IMR-90 (cell line): Measurements from ENCODE around the gene SDR39U1. TPM values are rescaled to one million over a fixed set of nuclear protein-coding genes. Genes with fewer than 3 reads are reported as not detected.

Experiments
- ATAC-seq: fragments of 200-7000 bp; cut with Tn5 transposase; 2 replicates; pipeline ENCODE4 v1.9.1; 2020; ENCODE audit warnings: low read depth, mild to moderate bottlenecking, moderate library complexity
- BruUV-seq: library from RNA; stranded (reverse); fragments of 400-500 nt; replicated peaks from 2 replicates; lab custom pipeline; 2021; lab: Mats Ljungman, UMichigan
- CTCF ChIA-PET: fragments of 300-600 bp; formaldehyde crosslinking; extraction: SDS; loops from one replicate; lab custom pipeline; 2021; ENCODE audit warnings: antibody characterized with exemption; lab: Yijun Ruan, JAX
- POLR2A ChIA-PET: fragments of 300-600 bp; sonication (Branson Sonifier 250); formaldehyde crosslinking; loops from one replicate; lab custom pipeline; 2022; ENCODE audit warnings: antibody characterized with exemption; ENCODE audit not compliant: unreplicated experiment; lab: Charles Lee
- DNase-seq: peaks from one replicate; pipeline ENCODE4 v3.0.0; 2013
- H2AFZ ChIP-seq: replicated peaks from 2 replicates; pipeline ENCODE3; 2013; ENCODE audit warnings: low read length, mild to moderate bottlenecking; ENCODE audit not compliant: poor library complexity
- H2AK5ac ChIP-seq: 2 replicates; pipeline ENCODE4 v1.6.1; 2013; ENCODE audit warnings: low read depth, low read length, inconsistent platforms
- H2AK9ac ChIP-seq: replicated peaks from 2 replicates; pipeline ENCODE3; 2013; ENCODE audit warnings: mild to moderate bottlenecking, low read depth, low read length, moderate library complexity; ENCODE audit not compliant: poor library complexity
- H2BK120ac ChIP-seq: 2 replicates; pipeline ENCODE4 v1.6.1; 2013; ENCODE audit warnings: low read depth, low read length, inconsistent platforms
- H2BK15ac ChIP-seq: 3 replicates; pipeline ENCODE4 v1.6.1; 2013; ENCODE audit warnings: low read depth, low read length, inconsistent platforms
- H2BK20ac ChIP-seq: 2 replicates; pipeline ENCODE4 v1.6.1; 2013; ENCODE audit warnings: low read depth, mild to moderate bottlenecking, inconsistent platforms, low read length, moderate library complexity
- H2BK5ac ChIP-seq: 2 replicates; pipeline ENCODE4 v1.6.1; 2013; ENCODE audit warnings: mild to moderate bottlenecking, low read depth, low read length, inconsistent platforms; ENCODE audit not compliant: poor library complexity, severe bottlenecking
- H3K14ac ChIP-seq: replicated peaks from 2 replicates; pipeline ENCODE4 v1.6.1; 2013; ENCODE audit warnings: low read depth, low read length, inconsistent platforms
- H3K18ac ChIP-seq: 2 replicates; pipeline ENCODE4 v1.6.1; 2013; ENCODE audit warnings: low read depth, low read length, control low read depth
- H3K23ac ChIP-seq: 2 replicates; pipeline ENCODE4 v1.6.1; 2013; ENCODE audit warnings: low read depth, low read length, inconsistent platforms
- H3K27ac ChIP-seq: 2 replicates; pipeline ENCODE4 v1.5.1; 2013; ENCODE audit warnings: mild to moderate bottlenecking, control low read depth, low read length; ENCODE audit not compliant: insufficient read depth
- H3K27me3 ChIP-seq: 2 replicates; pipeline ENCODE4 v1.6.1; 2013; ENCODE audit warnings: low read length; ENCODE audit not compliant: control insufficient read depth, insufficient read depth
- H3K36me3 ChIP-seq: 2 replicates; pipeline ENCODE4 v1.6.1; 2013; ENCODE audit warnings: low read length, mixed read lengths; ENCODE audit not compliant: control insufficient read depth, insufficient read depth
- H3K4ac ChIP-seq: 2 replicates; pipeline ENCODE4 v1.6.1; 2013; ENCODE audit warnings: low read depth, low read length, inconsistent platforms
- H3K4me1 ChIP-seq: 2 replicates; pipeline ENCODE4 v1.6.1; 2013; ENCODE audit warnings: low read length, mixed read lengths; ENCODE audit not compliant: control insufficient read depth, insufficient read depth
- H3K4me2 ChIP-seq: 2 replicates; pipeline ENCODE4 v1.6.1; 2013; ENCODE audit warnings: low read depth, mild to moderate bottlenecking, control low read depth, low read length, moderate library complexity
- H3K4me3 ChIP-seq: 2 replicates; pipeline ENCODE4 v1.5.1; 2013; ENCODE audit warnings: low read depth, mild to moderate bottlenecking, control low read depth, low read length, moderate library complexity; ENCODE audit not compliant: insufficient read depth
- H3K56ac ChIP-seq: 2 replicates; pipeline ENCODE4 v1.6.1; 2013; ENCODE audit warnings: low read length, inconsistent platforms; ENCODE audit not compliant: insufficient read depth; ENCODE audit errors: extremely low read depth
- H3K79me1 ChIP-seq, 2 experiments: 2 replicates each; pipeline ENCODE4 v1.6.1; 2013; ENCODE audit warnings: low read length in 2 of 2, inconsistent platforms in 1 of 2, low read depth in 1 of 2
- H3K9ac ChIP-seq: 2 replicates; pipeline ENCODE4 v1.6.1; 2013; ENCODE audit warnings: low read depth, low read length, control low read depth
- H3K9me1 ChIP-seq: 2 replicates; pipeline ENCODE4 v1.6.1; 2013; ENCODE audit warnings: low read length, inconsistent platforms; ENCODE audit not compliant: insufficient read depth
- H3K9me3 ChIP-seq: 2 replicates; pipeline ENCODE4 v1.6.1; 2013; ENCODE audit warnings: low read length; ENCODE audit not compliant: control insufficient read depth, insufficient read depth
- H4K20me1 ChIP-seq: 2 replicates; pipeline ENCODE4 v1.6.1; 2013; ENCODE audit warnings: low read length, inconsistent platforms; ENCODE audit not compliant: insufficient read depth
- H4K5ac ChIP-seq: 2 replicates; pipeline ENCODE4 v1.6.1; 2013; ENCODE audit warnings: mild to moderate bottlenecking, low read depth, low read length, control low read depth
- H4K8ac ChIP-seq, 2 experiments: 2 replicates each; pipeline ENCODE4 v1.6.1; 2013; ENCODE audit warnings: low read depth in 2 of 2, low read length in 2 of 2, control low read depth in 1 of 2, inconsistent platforms in 1 of 2
- H4K91ac ChIP-seq: 2 replicates; pipeline ENCODE4 v1.6.1; 2013; ENCODE audit warnings: low read depth, low read length, inconsistent platforms; ENCODE audit not compliant: insufficient read depth
- BHLHE40 ChIP-seq: fragments of 150-350 bp; IDR thresholded peaks from 2 replicates; pipeline ENCODE4 v1.6.1; 2016; ENCODE audit warnings: mild to moderate bottlenecking, low read depth, low read length
- CHD1 ChIP-seq: IDR thresholded peaks from 2 replicates; pipeline ENCODE4 v1.6.1; 2012; ENCODE audit warnings: low read depth, low read length, improper control_type of control experiment
- RAD21 ChIP-seq: IDR thresholded peaks from 2 replicates; pipeline ENCODE4 v1.6.1; 2012; ENCODE audit warnings: low read length, improper control_type of control experiment
- WGBS, 2 experiments: methylation state at CpG; one replicate each; pipeline versions ENCODE4 v1.1.5 to v1.1.7; 2013; ENCODE audit warnings: missing lambda C conversion rate in 2 of 2; ENCODE audit not compliant: insufficient read length in 1 of 2; ENCODE audit errors: extremely low coverage in 2 of 2; 5-methylcytosine and 5-hydroxymethylcytosine counted together
- dilution Hi-C: fragments of 300-500 bp; cut with HindIII; formaldehyde crosslinking; loops from one replicate; pipeline ENCODE4 v1.14.3; 2018; ENCODE audit warnings: low sequenced_read_pairs; ENCODE audit not compliant: unreplicated experiment
- in situ Hi-C: fragments of 300-500 bp; cut with MboI; formaldehyde crosslinking; loops from 3 replicates; pipeline ENCODE4 v1.14.3; 2019; ENCODE audit warnings: low sequenced_read_pairs, inconsistent platforms, mixed read lengths
- intact Hi-C: fragments of 100-400 bp; cut with micrococcal nuclease; formaldehyde crosslinking; loops from 2 replicates; pipeline ENCODE4 v1.10.0; 2022
- polyA plus RNA-seq, 3 experiments: library from polyadenylated mRNA; depleted of rRNA; stranded (reverse); fragments of >200 nt; gene quantifications; 2 replicates each; pipeline ENCODE4 v1.2.3, GENCODE V29; 2012; ENCODE audit warnings: low replicate concordance in 1 of 3
- total RNA-seq: library from RNA; depleted of rRNA; stranded (reverse); fragments of >200 nt; gene quantifications from 2 replicates; pipeline ENCODE4 v1.2.3, GENCODE V29; 2012

Gene SDR39U1
- total and polyA plus RNA-seq, 2 of the 4 experiments (the other 2 are of a cell fraction): 7.5 to 46.3 TPM

DNA sequence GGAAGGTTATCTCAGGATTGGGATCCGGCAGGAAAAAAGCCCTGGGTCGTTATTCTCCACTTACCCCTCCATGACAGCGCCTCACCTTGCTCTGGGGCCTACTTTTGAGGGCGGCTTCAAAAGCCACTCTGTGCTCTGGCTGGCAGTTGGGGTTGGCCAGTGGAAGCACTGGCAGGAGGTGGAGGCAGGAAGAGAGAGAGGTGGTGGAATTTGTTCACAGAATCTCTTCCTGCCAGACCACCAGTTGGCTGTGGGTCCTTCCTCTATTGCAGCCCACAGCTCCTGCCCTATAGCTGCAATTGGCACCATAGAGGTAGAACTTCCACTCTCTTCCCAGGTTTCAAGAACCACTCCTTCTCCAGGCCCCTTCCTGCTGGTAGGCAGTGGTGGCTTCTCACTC lies 32.7 kb upstream of the SDR39U1 start:
- no peak overlapping the region for H3K27ac ChIP-seq
- no peak overlapping the region for H4K5ac ChIP-seq
- H2BK20ac ChIP-seq: no peak overlapping the region
- H3K4me2 ChIP-seq: no peak overlapping the region
- H2BK120ac ChIP-seq: no peak overlapping the region
- H3K36me3 ChIP-seq: no peaks in the 10 kb centered on the region
- CTCF ChIA-PET: no interaction called here
- dilution Hi-C loops: no loop called here
- no peak overlapping the region for H2AK9ac ChIP-seq
- TF ChIP-seq BHLHE40: no peak
- TF ChIP-seq RAD21: no peak
- TF ChIP-seq CHD1: no peak
- POLR2A ChIA-PET: no interaction called here
- H3K4me3 ChIP-seq: no peak overlapping the region
- no peak overlapping the region for H3K4ac ChIP-seq
- H4K91ac ChIP-seq: no peak overlapping the region
- no peak overlapping the region for H2AK5ac ChIP-seq
- WGBS, 2 experiments: no CpG with 5 or more reads among the region's 4 CpGs
- H3K79me1 ChIP-seq: no peaks in the 10 kb centered on the region
- no peak overlapping the region for H3K18ac ChIP-seq
- no peaks in the 10 kb centered on the region for H3K9me3 ChIP-seq
- no peak overlapping the region for H2BK5ac ChIP-seq
- H2BK15ac ChIP-seq: no peak overlapping the region
- H3K27me3 ChIP-seq: no peaks in the 10 kb centered on the region
- no peak overlapping the region for H3K56ac ChIP-seq
- in situ Hi-C loops: no loop called here
- ATAC-seq (no peak), DNase-seq (no peak)
- H3K23ac ChIP-seq: no peak overlapping the region
- no peak overlapping the region for H3K14ac ChIP-seq
- H2AFZ ChIP-seq: no peak overlapping the region
- BruUV-seq: no TSS peak
- H4K8ac ChIP-seq: no peak overlapping the region
- no peak overlapping the region for H3K9ac ChIP-seq
- intact Hi-C loops: no loop called here
- H3K9me1 ChIP-seq: no peaks in the 10 kb centered on the region
- H3K4me1 ChIP-seq: no peaks in the 10 kb centered on the region
- no peaks in the 10 kb centered on the region for H4K20me1 ChIP-seq
